Measurements from ENCODE around the gene HSD11B1. TPM values are rescaled to one million over a fixed set of nuclear protein-coding genes. Genes with fewer than 3 reads are reported as not detected.

Gene HSD11B1
- total and polyA plus RNA-seq, 4 donors = 0.09 to 488 (median 304) TPM

DNA sequence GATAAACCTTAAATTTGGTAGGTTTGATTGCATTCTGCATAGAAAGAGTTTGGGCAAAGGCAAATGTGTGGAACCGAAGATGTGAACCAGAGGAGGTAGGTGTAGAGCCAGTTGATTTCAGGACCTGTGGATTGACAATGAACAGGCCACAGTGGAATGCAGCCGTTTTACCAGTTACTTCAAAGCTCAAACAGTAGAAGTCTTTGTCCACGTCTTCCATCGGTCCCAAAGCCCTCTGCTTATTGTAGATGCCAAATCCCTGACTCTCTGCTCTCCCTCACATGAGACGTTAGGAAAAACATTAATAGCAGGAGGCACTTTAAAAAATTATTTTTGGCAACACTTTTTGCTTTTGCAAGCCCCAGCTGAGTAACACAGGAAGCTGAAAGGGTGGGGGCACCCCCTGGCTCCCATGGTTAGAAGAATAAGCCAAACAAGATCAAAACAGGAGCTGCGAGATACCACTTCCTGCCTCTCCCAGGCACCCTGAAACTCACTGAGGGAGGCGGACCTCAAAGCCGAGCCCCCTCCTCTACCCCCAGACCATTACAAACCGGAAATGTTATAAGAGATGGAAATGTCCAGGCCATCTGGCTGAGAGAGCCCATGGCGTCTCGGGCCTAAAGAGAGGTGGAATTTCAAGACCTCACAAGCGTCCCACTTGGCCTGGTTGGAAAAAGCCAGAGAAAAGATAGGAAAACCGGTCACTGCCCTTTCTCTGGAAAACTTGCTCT is 64.7 kb downstream of the HSD11B1 start:
- TF ChIP-seq NR2F2 (IDR thresholded peaks at IDR 0.05) (no peak), HNF4G (IDR thresholded peaks at IDR 0.05) (no peak), TAF1 (conservative IDR thresholded peaks at IDR 0.05) (no peak), JUND (IDR thresholded peaks at IDR 0.05) (no peak), GABPA (IDR thresholded peaks at IDR 0.05 in 1 of 2, conservative IDR thresholded peaks at IDR 0.05 in 1 of 2) (peak in 1 of 2 donors; percentile 23), SP1 (IDR thresholded peaks at IDR 0.05) (peak; percentile 34)
- TF ChIP-seq, protein P1, sequence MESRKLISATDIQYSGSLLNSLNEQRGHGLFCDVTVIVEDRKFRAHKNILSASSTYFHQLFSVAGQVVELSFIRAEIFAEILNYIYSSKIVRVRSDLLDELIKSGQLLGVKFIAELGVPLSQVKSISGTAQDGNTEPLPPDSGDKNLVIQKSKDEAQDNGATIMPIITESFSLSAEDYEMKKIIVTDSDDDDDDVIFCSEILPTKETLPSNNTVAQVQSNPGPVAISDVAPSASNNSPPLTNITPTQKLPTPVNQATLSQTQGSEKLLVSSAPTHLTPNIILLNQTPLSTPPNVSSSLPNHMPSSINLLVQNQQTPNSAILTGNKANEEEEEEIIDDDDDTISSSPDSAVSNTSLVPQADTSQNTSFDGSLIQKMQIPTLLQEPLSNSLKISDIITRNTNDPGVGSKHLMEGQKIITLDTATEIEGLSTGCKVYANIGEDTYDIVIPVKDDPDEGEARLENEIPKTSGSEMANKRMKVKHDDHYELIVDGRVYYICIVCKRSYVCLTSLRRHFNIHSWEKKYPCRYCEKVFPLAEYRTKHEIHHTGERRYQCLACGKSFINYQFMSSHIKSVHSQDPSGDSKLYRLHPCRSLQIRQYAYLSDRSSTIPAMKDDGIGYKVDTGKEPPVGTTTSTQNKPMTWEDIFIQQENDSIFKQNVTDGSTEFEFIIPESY (IDR thresholded peaks at IDR 0.05) = no peak
- Histone ChIP-seq H3K36me3 (ENCODE audit: control insufficient read depth in 4 of 4, insufficient read depth in 3 of 4, low read depth in 1 of 4, low read length in 3 of 4) (no peaks in the 10 kb centered on the region), H3K27me3 (ENCODE audit: control insufficient read depth in 4 of 4, insufficient read depth in 4 of 4, low read length in 3 of 4) (no peaks in the 10 kb centered on the region), H3K4me1 (ENCODE audit: control insufficient read depth in 4 of 4, insufficient read depth in 4 of 4, low read length in 3 of 4) (peaks cover 0 to 1% (median 0%) of the 10 kb centered on the region in 4 donors), H3K9ac (ENCODE audit: low read depth in 1 of 2, low read length in 2 of 2) (no peak overlapping the region), H3K9me3 (ENCODE audit: control insufficient read depth in 4 of 4, low read length in 3 of 4) (no peaks in the 10 kb centered on the region), H3K4me3 (ENCODE audit: low read depth in 1 of 3, low read length in 3 of 3) (peak overlapping the region in 1 of 3 donors; percentile 7), H3K27ac (ENCODE audit: low read depth in 1 of 2, low read length in 2 of 2) (peak overlapping the region; percentile 55 to 63)
- WGBS = 62% methylated on average over 13 of the region's 13 CpGs
- no peak for DNase-seq (ENCODE audit: low spot score)

DNA sequence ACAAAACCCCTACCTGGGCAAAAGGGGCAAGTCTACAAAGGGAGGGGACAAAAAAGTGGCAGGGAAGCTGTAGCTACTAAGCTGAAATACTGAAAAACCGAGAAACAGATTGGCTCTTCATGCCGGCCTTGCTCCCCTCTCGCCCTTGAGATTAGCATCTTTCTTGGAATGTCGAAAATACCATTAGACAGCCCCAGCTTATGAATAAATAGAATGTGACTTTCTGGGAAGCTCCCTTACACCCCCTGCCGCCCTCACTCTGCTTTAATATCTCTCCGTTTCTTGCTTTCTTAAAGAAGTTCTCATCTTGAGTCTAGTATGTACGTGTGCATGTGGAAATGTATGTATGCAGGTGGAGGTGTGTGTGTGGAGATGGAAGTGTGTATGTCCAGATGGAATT is 65.3 kb downstream of the HSD11B1 start:
- H3K27ac ChIP-seq (ENCODE audit: low read depth in 1 of 2, low read length in 2 of 2) = peak overlapping the region; percentile 55 to 63

More for the DNA sequence above, 65.3 kb downstream of the HSD11B1 start:
- TF ChIP-seq HNF4G (IDR thresholded peaks at IDR 0.05) = no peak
- TF ChIP-seq, protein P2, sequence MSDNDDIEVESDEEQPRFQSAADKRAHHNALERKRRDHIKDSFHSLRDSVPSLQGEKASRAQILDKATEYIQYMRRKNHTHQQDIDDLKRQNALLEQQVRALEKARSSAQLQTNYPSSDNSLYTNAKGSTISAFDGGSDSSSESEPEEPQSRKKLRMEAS (IDR thresholded peaks at IDR 0.05) = no peak
- TF ChIP-seq RAD21 (IDR thresholded peaks at IDR 0.05) = no peak
- TF ChIP-seq JUND (IDR thresholded peaks at IDR 0.05) = no peak
- no peak for TF ChIP-seq EGR1 (IDR thresholded peaks at IDR 0.05; ENCODE audit: low read depth in 2 of 2)
- TF ChIP-seq GABPA (IDR thresholded peaks at IDR 0.05 in 1 of 2, conservative IDR thresholded peaks at IDR 0.05 in 1 of 2) = no peak
- no peak for TF ChIP-seq HNF4A (conservative IDR thresholded peaks at IDR 0.05)
- no peak for TF ChIP-seq RXRA (IDR thresholded peaks at IDR 0.05)
- no peak for TF ChIP-seq FOXA1 (IDR thresholded peaks at IDR 0.05)
- TF ChIP-seq, protein P3, sequence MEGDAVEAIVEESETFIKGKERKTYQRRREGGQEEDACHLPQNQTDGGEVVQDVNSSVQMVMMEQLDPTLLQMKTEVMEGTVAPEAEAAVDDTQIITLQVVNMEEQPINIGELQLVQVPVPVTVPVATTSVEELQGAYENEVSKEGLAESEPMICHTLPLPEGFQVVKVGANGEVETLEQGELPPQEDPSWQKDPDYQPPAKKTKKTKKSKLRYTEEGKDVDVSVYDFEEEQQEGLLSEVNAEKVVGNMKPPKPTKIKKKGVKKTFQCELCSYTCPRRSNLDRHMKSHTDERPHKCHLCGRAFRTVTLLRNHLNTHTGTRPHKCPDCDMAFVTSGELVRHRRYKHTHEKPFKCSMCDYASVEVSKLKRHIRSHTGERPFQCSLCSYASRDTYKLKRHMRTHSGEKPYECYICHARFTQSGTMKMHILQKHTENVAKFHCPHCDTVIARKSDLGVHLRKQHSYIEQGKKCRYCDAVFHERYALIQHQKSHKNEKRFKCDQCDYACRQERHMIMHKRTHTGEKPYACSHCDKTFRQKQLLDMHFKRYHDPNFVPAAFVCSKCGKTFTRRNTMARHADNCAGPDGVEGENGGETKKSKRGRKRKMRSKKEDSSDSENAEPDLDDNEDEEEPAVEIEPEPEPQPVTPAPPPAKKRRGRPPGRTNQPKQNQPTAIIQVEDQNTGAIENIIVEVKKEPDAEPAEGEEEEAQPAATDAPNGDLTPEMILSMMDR (IDR thresholded peaks at IDR 0.05; ENCODE audit: low read depth, low read length, missing input control) = no peak
- TF ChIP-seq SP1 (IDR thresholded peaks at IDR 0.05) = no peak
- TF ChIP-seq YY1 (IDR thresholded peaks at IDR 0.05) = no peak
- TF ChIP-seq, protein P4, sequence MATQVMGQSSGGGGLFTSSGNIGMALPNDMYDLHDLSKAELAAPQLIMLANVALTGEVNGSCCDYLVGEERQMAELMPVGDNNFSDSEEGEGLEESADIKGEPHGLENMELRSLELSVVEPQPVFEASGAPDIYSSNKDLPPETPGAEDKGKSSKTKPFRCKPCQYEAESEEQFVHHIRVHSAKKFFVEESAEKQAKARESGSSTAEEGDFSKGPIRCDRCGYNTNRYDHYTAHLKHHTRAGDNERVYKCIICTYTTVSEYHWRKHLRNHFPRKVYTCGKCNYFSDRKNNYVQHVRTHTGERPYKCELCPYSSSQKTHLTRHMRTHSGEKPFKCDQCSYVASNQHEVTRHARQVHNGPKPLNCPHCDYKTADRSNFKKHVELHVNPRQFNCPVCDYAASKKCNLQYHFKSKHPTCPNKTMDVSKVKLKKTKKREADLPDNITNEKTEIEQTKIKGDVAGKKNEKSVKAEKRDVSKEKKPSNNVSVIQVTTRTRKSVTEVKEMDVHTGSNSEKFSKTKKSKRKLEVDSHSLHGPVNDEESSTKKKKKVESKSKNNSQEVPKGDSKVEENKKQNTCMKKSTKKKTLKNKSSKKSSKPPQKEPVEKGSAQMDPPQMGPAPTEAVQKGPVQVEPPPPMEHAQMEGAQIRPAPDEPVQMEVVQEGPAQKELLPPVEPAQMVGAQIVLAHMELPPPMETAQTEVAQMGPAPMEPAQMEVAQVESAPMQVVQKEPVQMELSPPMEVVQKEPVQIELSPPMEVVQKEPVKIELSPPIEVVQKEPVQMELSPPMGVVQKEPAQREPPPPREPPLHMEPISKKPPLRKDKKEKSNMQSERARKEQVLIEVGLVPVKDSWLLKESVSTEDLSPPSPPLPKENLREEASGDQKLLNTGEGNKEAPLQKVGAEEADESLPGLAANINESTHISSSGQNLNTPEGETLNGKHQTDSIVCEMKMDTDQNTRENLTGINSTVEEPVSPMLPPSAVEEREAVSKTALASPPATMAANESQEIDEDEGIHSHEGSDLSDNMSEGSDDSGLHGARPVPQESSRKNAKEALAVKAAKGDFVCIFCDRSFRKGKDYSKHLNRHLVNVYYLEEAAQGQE (IDR thresholded peaks at IDR 0.05) = no peak
- TF ChIP-seq, protein P1 (IDR thresholded peaks at IDR 0.05) = no peak
- TF ChIP-seq FOXA2 (IDR thresholded peaks at IDR 0.05) = no peak
- TF ChIP-seq, protein P5, sequence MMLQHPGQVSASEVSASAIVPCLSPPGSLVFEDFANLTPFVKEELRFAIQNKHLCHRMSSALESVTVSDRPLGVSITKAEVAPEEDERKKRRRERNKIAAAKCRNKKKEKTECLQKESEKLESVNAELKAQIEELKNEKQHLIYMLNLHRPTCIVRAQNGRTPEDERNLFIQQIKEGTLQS (IDR thresholded peaks at IDR 0.05) = no peak
- no peak for TF ChIP-seq TAF1 (conservative IDR thresholded peaks at IDR 0.05)
- no peak for TF ChIP-seq NR2F2 (IDR thresholded peaks at IDR 0.05)
- H3K27me3 ChIP-seq (ENCODE audit: control insufficient read depth in 4 of 4, insufficient read depth in 4 of 4, low read length in 3 of 4) = no peaks in the 10 kb centered on the region
- peaks cover 0 to 1% (median 0%) of the 10 kb centered on the region in 4 donors for H3K4me1 ChIP-seq (ENCODE audit: control insufficient read depth in 4 of 4, insufficient read depth in 4 of 4, low read length in 3 of 4)
- WGBS = 78% methylated on average over 7 of the region's 7 CpGs
- H3K4me3 ChIP-seq (ENCODE audit: low read depth in 1 of 3, low read length in 3 of 3) = no peak overlapping the region
- DNase-seq (ENCODE audit: low spot score) = no peak
- H3K9me3 ChIP-seq (ENCODE audit: control insufficient read depth in 4 of 4, low read length in 3 of 4) = no peaks in the 10 kb centered on the region
- no peak overlapping the region for H3K9ac ChIP-seq (ENCODE audit: low read depth in 1 of 2, low read length in 2 of 2)
- no peaks in the 10 kb centered on the region for H3K36me3 ChIP-seq (ENCODE audit: control insufficient read depth in 4 of 4, insufficient read depth in 3 of 4, low read depth in 1 of 4, low read length in 3 of 4)

Measured in liver (tissue), 9 donors.